Measurements from ENCODE around the gene ATP8A2. TPM values are rescaled to one million over a fixed set of nuclear protein-coding genes. Genes with fewer than 3 reads are reported as not detected.

Gene ATP8A2
- total and polyA plus RNA-seq, 9 of the 15 experiments (the other 6 are each of a cell fraction or from before 2014, with no cell fraction given) = under 0.01 to 0.33 (median 0.06) TPM; not detected in 4

- no peak overlapping the region for H3K9ac ChIP-seq (ENCODE audit: insufficient read depth in 1 of 2, low read depth in 2 of 2, low read length in 2 of 2)
- intact Hi-C loops (cut with micrococcal nuclease) = no loop called here
- CTCF ChIA-PET (ENCODE audit: low intra/inter-chr PET ratio) = no interaction called here
- TF ChIP-seq ZBTB1 (CRISPR knock-in tag; IDR thresholded peaks at IDR 0.05; ENCODE audit: borderline replicate concordance, low read depth) = no peak
- TF ChIP-seq ZC3H11A (IDR thresholded peaks at IDR 0.05; ENCODE audit: low read depth, low read length) = no peak
- TF ChIP-seq, protein P1, sequence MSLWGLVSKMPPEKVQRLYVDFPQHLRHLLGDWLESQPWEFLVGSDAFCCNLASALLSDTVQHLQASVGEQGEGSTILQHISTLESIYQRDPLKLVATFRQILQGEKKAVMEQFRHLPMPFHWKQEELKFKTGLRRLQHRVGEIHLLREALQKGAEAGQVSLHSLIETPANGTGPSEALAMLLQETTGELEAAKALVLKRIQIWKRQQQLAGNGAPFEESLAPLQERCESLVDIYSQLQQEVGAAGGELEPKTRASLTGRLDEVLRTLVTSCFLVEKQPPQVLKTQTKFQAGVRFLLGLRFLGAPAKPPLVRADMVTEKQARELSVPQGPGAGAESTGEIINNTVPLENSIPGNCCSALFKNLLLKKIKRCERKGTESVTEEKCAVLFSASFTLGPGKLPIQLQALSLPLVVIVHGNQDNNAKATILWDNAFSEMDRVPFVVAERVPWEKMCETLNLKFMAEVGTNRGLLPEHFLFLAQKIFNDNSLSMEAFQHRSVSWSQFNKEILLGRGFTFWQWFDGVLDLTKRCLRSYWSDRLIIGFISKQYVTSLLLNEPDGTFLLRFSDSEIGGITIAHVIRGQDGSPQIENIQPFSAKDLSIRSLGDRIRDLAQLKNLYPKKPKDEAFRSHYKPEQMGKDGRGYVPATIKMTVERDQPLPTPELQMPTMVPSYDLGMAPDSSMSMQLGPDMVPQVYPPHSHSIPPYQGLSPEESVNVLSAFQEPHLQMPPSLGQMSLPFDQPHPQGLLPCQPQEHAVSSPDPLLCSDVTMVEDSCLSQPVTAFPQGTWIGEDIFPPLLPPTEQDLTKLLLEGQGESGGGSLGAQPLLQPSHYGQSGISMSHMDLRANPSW (CRISPR knock-in tag; IDR thresholded peaks at IDR 0.05) = no peak
- TF ChIP-seq LCOR (CRISPR knock-in tag; IDR thresholded peaks at IDR 0.05) = no peak
- no peak for TF ChIP-seq ZNF174 (CRISPR knock-in tag; IDR thresholded peaks at IDR 0.05)
- TF ChIP-seq SPI1 (IDR thresholded peaks at IDR 0.05; ENCODE audit: borderline replicate concordance, low read depth, low read length) = no peak
- no peak for TF ChIP-seq RAD51 (IDR thresholded peaks at IDR 0.05; ENCODE audit: borderline replicate concordance, low read depth)
- TF ChIP-seq TRIM24 (IDR thresholded peaks at IDR 0.05) = no peak
- no peak for TF ChIP-seq MTA2 (IDR thresholded peaks at IDR 0.05; ENCODE audit: low read depth)
- no peak for TF ChIP-seq MTA3 (IDR thresholded peaks at IDR 0.05; ENCODE audit: borderline replicate concordance)
- TF ChIP-seq MGA (IDR thresholded peaks at IDR 0.05) = no peak
- TF ChIP-seq ZNF316 (IDR thresholded peaks at IDR 0.05) = no peak
These were observed 450.0 kb downstream of the ATP8A2 start for GRCh38 chr13:25821776-25822175.

More at GRCh38 chr13:25821776-25822175, 450.0 kb downstream of the ATP8A2 start:
- no peak overlapping the region for H3K27ac ChIP-seq (ENCODE audit: extremely low read depth, low read depth, low read length)
- FAIRE-seq (no peak), DNase-seq (ENCODE audit: extremely low read depth in 1 of 4, low spot score in 3 of 4) (no peak), ATAC-seq (no peak)
- POLR2A ChIA-PET = no interaction called here
- H3K79me2 ChIP-seq (ENCODE audit: control insufficient read depth, insufficient read depth, low read length) = no peaks in the 10 kb centered on the region
- H3K4me3 ChIP-seq = no peak overlapping the region
- H3K9me3 ChIP-seq (replicated peaks; ENCODE audit: control insufficient read depth, insufficient read depth, low read depth, low read length) = no peaks in the 10 kb centered on the region
- H3K27me3 ChIP-seq (ENCODE audit: control insufficient read depth in 2 of 2, insufficient read depth in 2 of 2, low read length in 2 of 2) = no peaks in the 10 kb centered on the region
- H3K4me2 ChIP-seq (ENCODE audit: insufficient read depth, low read length) = no peak overlapping the region
- no peaks in the 10 kb centered on the region for H3K9me1 ChIP-seq (ENCODE audit: control insufficient read depth, insufficient read depth, low read length)
- H3K4me1 ChIP-seq (replicated peaks in 1 of 2; ENCODE audit: control insufficient read depth in 2 of 2, insufficient read depth in 2 of 2, low read length in 2 of 2) = no peaks in the 10 kb centered on the region
- BruUV-seq (replicated peaks) = no TSS peak
- in situ Hi-C loops (cut with MboI) = no loop called here
- no peaks in the 10 kb centered on the region for H3K36me3 ChIP-seq (ENCODE audit: control insufficient read depth, insufficient read depth, low read length)
- no peak overlapping the region for H2AFZ ChIP-seq (ENCODE audit: low read depth, low read length)
- H4K20me1 ChIP-seq (replicated peaks; ENCODE audit: control insufficient read depth, insufficient read depth, low read length) = no peaks in the 10 kb centered on the region

Data from K562 (cell line).